ENCODE measurements around the gene ZNF564.
A peak's percentile ranks its signal among the peaks of the same experiment; 100 is the strongest.
"Not testable (repeated sequence)": the region's sequence is repeated elsewhere in the genome, so short reads cannot be mapped to it uniquely, and the experiment has no call there.

Gene ZNF564

DNA sequence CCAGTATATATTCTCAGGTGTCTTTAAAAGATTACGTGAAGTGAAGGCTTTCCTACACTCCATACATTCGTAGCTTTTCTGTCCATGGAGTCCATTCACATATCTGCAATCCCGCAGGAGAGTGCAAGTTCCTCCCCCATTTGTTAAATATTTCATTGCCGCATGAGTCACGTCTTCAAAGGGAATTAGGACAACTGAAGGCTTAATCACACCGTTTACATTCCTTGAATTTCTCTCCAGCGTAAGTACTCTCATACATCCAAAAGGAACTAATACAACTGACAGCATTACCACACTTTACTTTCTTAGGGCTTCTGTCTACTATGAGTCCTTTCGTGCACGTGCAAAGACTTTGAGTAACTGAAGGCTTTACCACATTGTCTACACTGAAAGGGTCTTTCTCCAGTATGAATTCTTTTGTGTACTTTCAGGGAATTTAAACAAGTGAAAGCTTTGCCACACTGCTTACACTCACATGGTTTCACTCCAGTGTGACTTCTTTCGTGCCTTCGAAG, 29.0 kb upstream of the ZNF564 start:
- TF ChIP-seq CTCF (IDR thresholded peaks at IDR 0.05; ENCODE audit: low read depth, low read length, missing control alignments): no peak
- Histone ChIP-seq H3K27ac (no peak overlapping the region), H3K4me3 (ENCODE audit: low read depth, low read length) (no peak overlapping the region), H3K36me3 (replicated peaks) (peaks cover 30% of the 10 kb centered on the region), H3K27me3 (replicated peaks) (no peaks in the 10 kb centered on the region)
- in situ Hi-C loops (cut with HindIII; ENCODE audit: low pct_ligation_motif_present, low sequenced_read_pairs): no loop called here
- peak; percentile 16 for DNase-seq

DNA sequence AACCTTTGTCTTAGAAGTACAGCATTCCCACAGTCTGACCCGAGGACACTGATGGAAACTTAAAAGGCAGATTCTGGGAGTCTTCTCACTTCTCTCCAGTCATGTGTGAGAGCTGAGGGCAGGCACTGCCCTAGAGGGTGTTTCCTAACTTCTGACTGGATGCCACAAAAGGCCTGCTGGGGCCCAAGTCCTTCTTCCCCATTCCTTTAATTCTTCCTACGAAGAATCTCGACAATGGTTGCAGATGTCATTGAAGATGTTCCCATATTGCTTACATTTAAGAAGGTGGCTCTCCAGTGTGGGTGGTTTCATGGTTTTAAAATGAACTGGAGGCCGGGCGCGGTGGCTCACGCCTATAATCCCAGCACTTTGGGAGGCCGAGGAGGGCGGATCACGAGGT, 27.4 kb upstream of the ZNF564 start:
- no peak for DNase-seq
- Histone ChIP-seq H3K4me3 (ENCODE audit: low read depth, low read length) (no peak overlapping the region), H3K27ac (no peak overlapping the region), H3K36me3 (replicated peaks) (peaks cover 30% of the 10 kb centered on the region), H3K27me3 (replicated peaks) (no peaks in the 10 kb centered on the region)
- TF ChIP-seq CTCF (IDR thresholded peaks at IDR 0.05; ENCODE audit: low read depth, low read length, missing control alignments): no peak
- in situ Hi-C loops (cut with HindIII; ENCODE audit: low pct_ligation_motif_present, low sequenced_read_pairs): no loop called here

DNA sequence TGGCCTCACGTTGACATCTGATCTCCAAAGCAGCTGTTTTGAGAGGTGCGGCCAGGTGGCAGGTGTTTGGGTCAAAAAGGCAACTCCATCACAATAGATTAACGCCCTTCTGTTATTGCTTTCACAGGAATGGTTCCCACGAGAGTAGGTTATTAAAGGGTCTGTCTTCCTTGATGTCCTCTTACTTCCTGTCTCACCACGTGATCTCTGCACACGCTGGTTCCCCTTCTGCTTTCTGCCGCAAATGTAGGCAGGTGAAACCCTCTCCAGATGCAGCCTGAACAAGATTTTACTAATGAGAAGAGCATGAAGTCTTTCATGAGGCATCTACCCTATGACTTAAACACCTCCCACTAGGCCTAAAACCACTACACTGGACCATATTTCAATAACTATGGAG, 22.8 kb upstream of the ZNF564 start:
- TF ChIP-seq CTCF (IDR thresholded peaks at IDR 0.05; ENCODE audit: low read depth, low read length, missing control alignments): no peak
- no peaks in the 10 kb centered on the region for H3K27me3 ChIP-seq (replicated peaks)
- H3K4me3 ChIP-seq (ENCODE audit: low read depth, low read length): no peak overlapping the region
- H3K27ac ChIP-seq: no peak overlapping the region
- no peak for DNase-seq
- in situ Hi-C loops (cut with HindIII; ENCODE audit: low pct_ligation_motif_present, low sequenced_read_pairs): no loop called here
- peaks cover 5% of the 10 kb centered on the region for H3K36me3 ChIP-seq (replicated peaks)

- H3K36me3 ChIP-seq (replicated peaks): no peaks in the 10 kb centered on the region
- DNase-seq: no peak
- in situ Hi-C loops (cut with HindIII; ENCODE audit: low pct_ligation_motif_present, low sequenced_read_pairs): no loop called here
- no peak for TF ChIP-seq CTCF (IDR thresholded peaks at IDR 0.05; ENCODE audit: low read depth, low read length, missing control alignments)
- H3K4me3 ChIP-seq (ENCODE audit: low read depth, low read length): no peak overlapping the region
- no peaks in the 10 kb centered on the region for H3K27me3 ChIP-seq (replicated peaks)
- H3K27ac ChIP-seq: no peak overlapping the region
These were observed 16.7 kb upstream of the ZNF564 start for GRCh38 chr19:12567951-12568350.

- DNase-seq; H3K27ac ChIP-seq; H3K4me3 ChIP-seq (ENCODE audit: low read depth, low read length); H3K27me3 ChIP-seq (replicated peaks); H3K36me3 ChIP-seq (replicated peaks); in situ Hi-C loops (cut with HindIII; ENCODE audit: low pct_ligation_motif_present, low sequenced_read_pairs): not testable (repeated sequence)
These were observed 15.1 kb upstream of the ZNF564 start for GRCh38 chr19:12566380-12566779.

DNA sequence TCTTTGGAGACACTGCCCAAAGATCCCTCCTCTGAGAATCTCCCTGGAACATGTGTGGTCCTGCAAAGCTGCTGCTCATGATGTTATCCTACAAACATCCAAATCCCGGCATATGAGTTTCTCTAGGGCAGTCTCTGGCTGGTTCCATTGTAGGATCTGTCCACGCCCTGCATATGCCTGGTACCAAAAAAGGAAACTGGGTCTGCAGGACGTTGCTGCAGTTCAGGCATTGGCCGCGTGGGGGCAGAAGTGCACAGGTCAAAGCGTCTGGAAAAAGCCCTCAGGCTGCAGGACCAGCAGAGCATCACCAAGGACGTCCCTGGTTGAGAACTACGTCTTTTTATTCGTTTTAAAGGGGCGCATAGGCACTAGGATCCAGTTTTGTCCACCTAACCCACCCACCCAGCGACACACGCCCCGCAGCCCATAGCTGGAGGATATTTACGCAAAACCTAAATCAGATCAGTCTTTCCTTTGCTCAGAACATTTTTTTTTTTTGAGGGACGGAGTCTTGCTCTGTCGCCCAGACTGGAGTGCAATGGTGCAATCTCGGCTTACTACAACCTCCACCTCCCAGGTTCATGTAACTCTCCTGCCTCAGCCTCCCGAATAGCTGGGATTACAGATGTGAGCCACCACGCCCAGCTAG, 12.9 kb upstream of the ZNF564 start:
- TF ChIP-seq CTCF (IDR thresholded peaks at IDR 0.05; ENCODE audit: low read depth, low read length, missing control alignments): peak; percentile 98
- in situ Hi-C loops (cut with HindIII; ENCODE audit: low pct_ligation_motif_present, low sequenced_read_pairs): no loop called here
- no peak overlapping the region for H3K27ac ChIP-seq
- H3K36me3 ChIP-seq (replicated peaks): no peaks in the 10 kb centered on the region
- peak; percentile 90 for DNase-seq
- no peak overlapping the region for H3K4me3 ChIP-seq (ENCODE audit: low read depth, low read length)
- H3K27me3 ChIP-seq (replicated peaks): no peaks in the 10 kb centered on the region

All from brain microvascular endothelial cell (primary cell).